ENCODE measurements around the gene REEP6.

Gene REEP6

DNA sequence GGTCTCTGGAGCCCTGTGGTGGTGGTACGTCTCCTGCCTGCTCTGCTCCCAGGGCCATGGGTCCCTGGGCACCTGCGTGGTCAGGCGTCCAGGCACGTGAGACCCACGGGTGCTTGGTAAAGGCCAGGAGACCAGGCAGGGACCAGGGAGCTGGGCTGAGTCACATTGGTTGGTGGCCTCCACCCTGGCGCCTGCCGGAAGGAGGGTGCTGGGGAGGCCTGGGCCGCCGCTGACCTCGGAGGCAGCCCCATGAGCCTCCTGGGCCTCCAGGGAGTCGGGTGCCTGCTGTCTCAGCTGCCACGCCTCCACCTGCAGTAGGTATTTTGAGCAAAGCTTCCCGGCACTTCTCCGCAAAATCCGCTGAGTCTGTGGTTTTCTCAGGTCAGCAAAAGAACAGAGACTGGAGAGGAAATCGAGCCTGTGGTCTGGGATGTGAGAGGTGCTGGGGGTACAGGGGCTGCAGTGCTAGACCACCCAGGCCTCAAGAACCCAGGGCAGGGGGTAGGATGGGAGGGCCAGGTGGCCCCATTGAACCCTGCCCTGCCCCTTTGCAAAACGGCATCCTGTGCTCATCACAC, 29.3 kb downstream of the REEP6 start:
- FAIRE-seq (no peak), DNase-seq (ENCODE audit: insufficient read length, low spot score) (peak; percentile 48)
- TF ChIP-seq POLR2A (IDR thresholded peaks at IDR 0.05; ENCODE audit: low read depth, low read length), result no peak

- FAIRE-seq (no peak), DNase-seq (ENCODE audit: insufficient read length, low spot score) (no peak)
- no peak for TF ChIP-seq POLR2A (IDR thresholded peaks at IDR 0.05; ENCODE audit: low read depth, low read length)
Observed at GRCh38 chr19:1521636-1522035, 30.7 kb downstream of the REEP6 start.

GRCh38 chr19:1522061-1522460, 31.1 kb downstream of the REEP6 start:
- TF ChIP-seq POLR2A (IDR thresholded peaks at IDR 0.05; ENCODE audit: low read depth, low read length), result no peak
- DNase-seq (ENCODE audit: insufficient read length, low spot score) (no peak), FAIRE-seq (no peak)

DNA sequence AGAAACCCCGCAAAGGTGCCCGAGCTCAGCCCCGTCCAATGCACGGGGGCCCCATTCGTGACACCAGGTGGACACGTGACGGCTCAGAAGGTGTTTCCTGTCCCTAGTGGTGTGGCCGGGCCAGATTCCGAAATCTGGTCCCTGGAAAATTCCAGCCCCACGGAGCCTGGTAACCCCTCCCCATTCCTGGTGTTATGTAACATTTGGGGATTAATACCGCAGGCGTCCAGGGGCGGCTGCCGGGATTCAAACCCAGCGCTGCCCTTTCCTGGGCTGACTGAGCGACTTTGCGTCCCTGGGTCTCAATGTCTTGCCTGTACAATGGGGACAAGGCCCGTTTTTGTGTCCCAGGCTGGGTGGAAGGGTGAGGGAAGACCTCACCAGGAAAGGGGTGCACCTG, 31.9 kb downstream of the REEP6 start:
- DNase-seq (ENCODE audit: insufficient read length, low spot score) (no peak), FAIRE-seq (no peak)

DNA sequence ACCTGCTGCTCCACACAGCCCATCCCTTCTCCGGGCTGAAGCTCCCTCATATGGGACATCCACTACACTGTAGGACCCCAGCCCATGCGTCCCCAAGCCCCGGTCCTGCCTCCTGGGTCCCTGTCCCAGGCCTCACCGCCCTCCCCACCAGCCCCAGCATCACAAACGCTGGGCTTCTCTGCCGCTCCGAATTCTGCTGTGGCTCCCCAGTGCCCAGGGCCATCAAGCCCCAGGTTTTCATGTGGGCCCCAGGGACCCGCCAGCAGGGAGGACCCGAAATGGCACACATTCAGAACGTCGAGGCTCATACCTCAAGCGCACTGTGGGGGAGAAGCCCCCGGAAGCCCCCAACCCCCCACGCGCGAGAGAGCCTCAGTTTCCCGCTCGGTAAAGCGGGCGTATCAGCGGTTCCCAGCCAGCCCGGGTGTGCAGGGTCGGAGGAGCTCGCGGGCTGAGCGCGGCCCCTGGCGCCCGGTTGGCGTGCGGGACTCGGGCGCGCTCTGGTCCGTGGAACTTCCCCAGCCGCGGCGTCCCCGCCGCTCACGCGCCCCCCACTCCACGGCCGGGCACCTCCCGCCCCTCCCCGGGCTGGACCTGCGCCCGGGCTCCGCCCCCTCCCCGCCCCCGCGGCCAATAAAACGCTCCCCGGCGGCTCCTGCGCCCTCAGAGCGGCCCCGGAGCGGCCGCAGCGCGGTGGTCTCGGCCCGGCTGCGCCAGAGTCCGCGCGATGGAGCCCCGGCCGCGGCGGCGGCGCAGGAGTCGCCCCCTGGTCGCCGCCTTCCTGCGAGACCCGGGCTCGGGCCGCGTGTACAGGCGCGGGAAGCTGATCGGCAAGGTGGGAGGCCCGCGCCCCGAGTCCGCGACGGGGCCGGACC, 32.7 kb downstream of the REEP6 start, which contains the start of gene PLK5:
TSS of gene PLK5 (plus strand) at position 666 of the 875 bp plus-strand sequence. CDS start 2,920 bp downstream, outside the sequence.
- FAIRE-seq (no peak), DNase-seq (ENCODE audit: insufficient read length, low spot score) (no peak)
- no peak for TF ChIP-seq POLR2A (IDR thresholded peaks at IDR 0.05; ENCODE audit: low read depth, low read length)

More for the DNA sequence above, 31.9 kb downstream of the REEP6 start:
- TF ChIP-seq POLR2A (IDR thresholded peaks at IDR 0.05; ENCODE audit: low read depth, low read length), result no peak

- TF ChIP-seq POLR2A (IDR thresholded peaks at IDR 0.05; ENCODE audit: low read depth, low read length), result no peak
Observed at GRCh38 chr19:1524287-1524971, 33.4 kb downstream of the REEP6 start.

DNA sequence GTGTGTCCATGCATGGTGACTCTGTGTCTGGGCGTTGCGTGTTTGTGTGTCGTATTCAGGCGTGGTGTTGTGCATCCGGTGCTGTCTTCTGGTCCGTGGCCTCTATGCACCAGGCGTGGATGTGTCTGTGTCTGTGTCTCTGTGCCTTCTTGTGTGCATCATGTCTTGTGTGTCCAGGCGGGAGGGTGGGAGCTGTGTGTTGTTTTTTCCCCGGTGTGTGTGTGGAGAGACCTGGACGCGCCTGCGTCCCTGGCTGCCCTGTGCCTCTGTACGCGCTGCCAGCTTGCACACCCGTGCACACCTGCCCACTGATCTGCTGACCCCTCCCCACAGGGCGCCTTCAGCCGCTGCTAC, 34.0 kb downstream of the REEP6 start:
- TF ChIP-seq POLR2A (IDR thresholded peaks at IDR 0.05; ENCODE audit: low read depth, low read length), result no peak
- no peak for DNase-seq (ENCODE audit: insufficient read length, low spot score)
- no peak for FAIRE-seq

More at GRCh38 chr19:1524287-1524971, 33.4 kb downstream of the REEP6 start:
- FAIRE-seq, result no peak
- DNase-seq (ENCODE audit: insufficient read length, low spot score), result no peak

GRCh38 chr19:1525343-1525742, 34.4 kb downstream of the REEP6 start:
- DNase-seq (ENCODE audit: insufficient read length, low spot score) (no peak), FAIRE-seq (no peak)
- TF ChIP-seq POLR2A (IDR thresholded peaks at IDR 0.05; ENCODE audit: low read depth, low read length), result no peak

GRCh38 chr19:1526066-1526778, 35.2 kb downstream of the REEP6 start:
- no peak for TF ChIP-seq POLR2A (IDR thresholded peaks at IDR 0.05; ENCODE audit: low read depth, low read length)
- FAIRE-seq (no peak), DNase-seq (ENCODE audit: insufficient read length, low spot score) (no peak)

GRCh38 chr19:1526979-1527649, 36.1 kb downstream of the REEP6 start:
- DNase-seq (ENCODE audit: insufficient read length, low spot score), result no peak
- no peak for TF ChIP-seq POLR2A (IDR thresholded peaks at IDR 0.05; ENCODE audit: low read depth, low read length)
- FAIRE-seq, result no peak

- FAIRE-seq (no peak), DNase-seq (ENCODE audit: insufficient read length, low spot score) (no peak)
- TF ChIP-seq POLR2A (IDR thresholded peaks at IDR 0.05; ENCODE audit: low read depth, low read length), result no peak
Observed at GRCh38 chr19:1527650-1528309, 36.8 kb downstream of the REEP6 start.

- no peak for TF ChIP-seq POLR2A (IDR thresholded peaks at IDR 0.05; ENCODE audit: low read depth, low read length)
- DNase-seq (ENCODE audit: insufficient read length, low spot score) (no peak), FAIRE-seq (no peak)
Observed at GRCh38 chr19:1528596-1529429, 37.8 kb downstream of the REEP6 start.

All from H54 (cell line).